Ovary (tissue), 9 donors: ENCODE data around the gene CMIP. TPM values are rescaled to one million over a fixed set of nuclear protein-coding genes. Genes with fewer than 3 reads are reported as not detected.

Experiments
- DNase-seq, 5 donors: peaks; one replicate each; pipeline ENCODE4 v3.0.0-alpha.2; 2019 to 2020
- H3K27ac ChIP-seq, 2 donors: fragments of 200-600 bp; one replicate each; pipeline versions ENCODE4 v1.5.1 to v1.8.0; 2019 to 2022
- H3K27me3 ChIP-seq: fragments of 200-600 bp; one replicate; pipeline ENCODE4 v1.8.0; 2022
- H3K36me3 ChIP-seq: fragments of 200-600 bp; sonication (generic); one replicate; pipeline ENCODE4 v1.5.1; 2019
- H3K4me1 ChIP-seq: one replicate; pipeline ENCODE4 v1.8.1; 2013; ENCODE audit warnings: mild to moderate bottlenecking, moderate library complexity; ENCODE audit not compliant: insufficient read depth
- H3K4me3 ChIP-seq: fragments of 200-600 bp; sonication (generic); one replicate; pipeline ENCODE4 v1.5.1; 2017
- H3K9me3 ChIP-seq, 2 donors: fragments of 200-600 bp in 1 of 2; sonication (generic) in 1 of 2; one replicate each; pipeline versions ENCODE4 v1.5.1 to v1.8.1; 2013 to 2019; ENCODE audit warnings: mild to moderate bottlenecking in 1 of 2, moderate library complexity in 1 of 2
- CTCF ChIP-seq, 3 donors: fragments of 450-650 bp in 2 of 3; fragments of 200-600 bp in 1 of 3; IDR thresholded peaks; one replicate each; pipeline versions ENCODE4 v1.5.1 to v1.8.0; 2016 to 2022; ENCODE audit warnings: antibody characterized with exemption in 3 of 3, mild to moderate bottlenecking in 1 of 3
- EP300 ChIP-seq: sonication (generic); formaldehyde crosslinking; IDR thresholded peaks from one replicate; pipeline ENCODE4 v1.6.1; 2017; ENCODE audit warnings: antibody characterized with exemption
- POLR2A ChIP-seq: fragments of 450-650 bp; IDR thresholded peaks from one replicate; pipeline ENCODE4 v1.6.1; 2017; ENCODE audit warnings: antibody characterized with exemption, mild to moderate bottlenecking, moderate library complexity
- WGBS, 3 donors: extraction: QIAGEN DNeasy Blood & Tissue Kit in 1 of 3; methylation state at CpG; one replicate each; pipeline versions ENCODE4 v1.1.5 to v1.1.7; 2013 to 2017; 5-methylcytosine and 5-hydroxymethylcytosine counted together
- intact Hi-C, 4 donors: fragments of 100-400 bp; cut with DNase I; formaldehyde crosslinking; loops; one replicate each; pipeline versions ENCODE4 v1.11.0 to v1.15.1; 2022 to 2023
- polyA plus RNA-seq, 2 donors: library from polyadenylated mRNA; stranded (reverse); fragments of 200-250 nt in 1 of 2; fragments of 350-450 nt in 1 of 2; fragmentation: Illumina TruSeq in 1 of 2; extraction: RNeasy Lipid Tissue Mini Kit (QIAGEN cat#74804) in 1 of 2; gene quantifications; one replicate each; pipeline ENCODE4 v1.2.3, GENCODE V29; 2013 to 2014
- total RNA-seq, 7 donors: library from RNA; depleted of rRNA in 2 of 7; stranded (reverse); fragments of >200 nt in 2 of 7; fragmentation: NEBNext Ultra II Directional in 3 of 7; extraction: Animal tissue kit (Norgen Biotek cat#: 25700) in 3 of 7; gene quantifications; one replicate each; pipeline versions ENCODE4 v1.1.0 to v1.2.4, GENCODE V29; 2016 to 2023
- donor health status: DM: no; HTN: no; CAD: no; lungs with moderate emphysema.
- donor health status: DM: no; HTN: no; CAD: no.
- donor health status: Bipolar disorder and iron deficiency.
- donor health status: DM: yes; HTN: yes; CAD: no.
- donor health status: DM: no; HTN: no; CAD: no.
- donor health status: DM: yes; HTN: yes; CAD: no.

Gene CMIP
- total and polyA plus RNA-seq, 9 donors = 19.4 to 68.2 (median 38.7) TPM

- Histone ChIP-seq H3K27ac (no peak overlapping the region), H3K4me1 (peaks cover 1% of the 10 kb centered on the region), H3K4me3 (no peak overlapping the region), H3K36me3 (no peaks in the 10 kb centered on the region), H3K9me3 (no peaks in the 10 kb centered on the region), H3K27me3 (no peaks in the 10 kb centered on the region)
- DNase-seq = no peak
- TF ChIP-seq CTCF (IDR thresholded peaks at IDR 0.05) = no peak
- TF ChIP-seq POLR2A = no peak
- TF ChIP-seq EP300 = no peak
- intact Hi-C loops = no loop called here
- 92 to 95% (median 95%) methylated on average over 8 of the region's 8 CpGs for WGBS, 3 donors
These were observed 141.2 kb downstream of the CMIP start for GRCh38 chr16:81585785-81586184.

- intact Hi-C loops = no loop called here
- H3K36me3 ChIP-seq = no peaks in the 10 kb centered on the region
- H3K9me3 ChIP-seq = no peaks in the 10 kb centered on the region
- no peak for DNase-seq
- H3K4me3 ChIP-seq = no peak overlapping the region
- 92 to 94% (median 94%) methylated on average over 7 of the region's 7 CpGs for WGBS, 3 donors
- TF ChIP-seq EP300 (no peak), POLR2A (no peak), CTCF (IDR thresholded peaks at IDR 0.05) (no peak)
- H3K27me3 ChIP-seq = no peaks in the 10 kb centered on the region
- no peak overlapping the region for H3K27ac ChIP-seq
- peaks cover 1% of the 10 kb centered on the region for H3K4me1 ChIP-seq
These were observed 141.8 kb downstream of the CMIP start for GRCh38 chr16:81586417-81586816.

- TF ChIP-seq POLR2A = no peak
- TF ChIP-seq CTCF (IDR thresholded peaks at IDR 0.05) = no peak
- TF ChIP-seq EP300 = no peak
- 94 to 95% (median 94%) methylated on average over 11 of the region's 11 CpGs for WGBS, 3 donors
- Histone ChIP-seq H3K9me3 (no peaks in the 10 kb centered on the region), H3K4me3 (no peak overlapping the region), H3K27ac (no peak overlapping the region), H3K4me1 (peaks cover 1% of the 10 kb centered on the region), H3K27me3 (no peaks in the 10 kb centered on the region), H3K36me3 (no peaks in the 10 kb centered on the region)
- intact Hi-C loops = no loop called here
- no peak for DNase-seq
These were observed 142.5 kb downstream of the CMIP start for GRCh38 chr16:81586977-81587625.

- WGBS, 3 donors = 88 to 89% (median 89%) methylated on average over 12 of the region's 12 CpGs
These were observed 143.1 kb downstream of the CMIP start for GRCh38 chr16:81587626-81588160.

More at GRCh38 chr16:81587626-81588160, 143.1 kb downstream of the CMIP start:
- intact Hi-C loops = no loop called here
- Histone ChIP-seq H3K27me3 (no peaks in the 10 kb centered on the region), H3K4me1 (peaks cover 1% of the 10 kb centered on the region), H3K9me3 (no peaks in the 10 kb centered on the region), H3K27ac (no peak overlapping the region), H3K36me3 (no peaks in the 10 kb centered on the region), H3K4me3 (no peak overlapping the region)
- DNase-seq = no peak
- TF ChIP-seq POLR2A = no peak
- TF ChIP-seq EP300 = no peak
- TF ChIP-seq CTCF (IDR thresholded peaks at IDR 0.05) = no peak
